ENCODE measurements around the gene TUBGCP5.

The TUBGCP5 gene

GRCh38 chr15:23073890-23074646, 34.7 kb upstream of the TUBGCP5 start (continued):
- TF ChIP-seq ZNF433 (tag by site-specific recombination; IDR thresholded peaks at IDR 0.05; ENCODE audit: low read depth): no peak
- TF ChIP-seq ZNF561 (tag by site-specific recombination; IDR thresholded peaks at IDR 0.05; ENCODE audit: borderline replicate concordance): no peak
- peak; percentile 53 for TF ChIP-seq ZNF600 (tag by site-specific recombination; IDR thresholded peaks at IDR 0.05)
- no peak for TF ChIP-seq ZNF48 (tag by site-specific recombination; IDR thresholded peaks at IDR 0.05)
- no peak for TF ChIP-seq ZNF530 (tag by site-specific recombination; IDR thresholded peaks at IDR 0.05; ENCODE audit: low read depth)
- TF ChIP-seq ZSCAN18 (tag by site-specific recombination; IDR thresholded peaks at IDR 0.05): no peak
- TF ChIP-seq ZNF549 (tag by site-specific recombination; IDR thresholded peaks at IDR 0.05): no peak
- TF ChIP-seq GLIS1 (tag by site-specific recombination; IDR thresholded peaks at IDR 0.05): 0 out of 2 replicates have a peak, but pooled peaks have one; percentile 4
- TF ChIP-seq MZF1 (tag by site-specific recombination; IDR thresholded peaks at IDR 0.05; ENCODE audit: borderline replicate concordance): peak; percentile 60; the same call in 1 of the 2 replicates
- TF ChIP-seq ZSCAN16 (tag by site-specific recombination; IDR thresholded peaks at IDR 0.05): no peak
- TF ChIP-seq KLF9 (tag by site-specific recombination; IDR thresholded peaks at IDR 0.05; ENCODE audit: low read depth): no peak
- TF ChIP-seq ZNF174 (tag by site-specific recombination; IDR thresholded peaks at IDR 0.05): no peak
- TF ChIP-seq HIC1 (tag by site-specific recombination; IDR thresholded peaks at IDR 0.05): peak; percentile 68
- no peak for TF ChIP-seq ZBTB26 (tag by site-specific recombination; optimal IDR thresholded peaks at IDR 0.05)
- no peak for TF ChIP-seq ZNF555 (tag by site-specific recombination; conservative IDR thresholded peaks at IDR 0.05)
- TF ChIP-seq ZNF747 (tag by site-specific recombination; IDR thresholded peaks at IDR 0.05): no peak
- TF ChIP-seq ZNF214 (tag by site-specific recombination; IDR thresholded peaks at IDR 0.05; ENCODE audit: borderline replicate concordance): no peak
- TF ChIP-seq ZNF26 (tag by site-specific recombination; IDR thresholded peaks at IDR 0.05): no peak
- TF ChIP-seq ZNF280C (tag by site-specific recombination; IDR thresholded peaks at IDR 0.05): no peak
- 0 out of 2 replicates have a peak, but pooled peaks have one; percentile 60 for TF ChIP-seq SCRT2 (tag by site-specific recombination; IDR thresholded peaks at IDR 0.05)
- no peak for TF ChIP-seq IKZF3 (tag by site-specific recombination; IDR thresholded peaks at IDR 0.05)
- TF ChIP-seq ZSCAN4 (tag by site-specific recombination; IDR thresholded peaks at IDR 0.05): no peak
- no peak for TF ChIP-seq MYNN (tag by site-specific recombination; IDR thresholded peaks at IDR 0.05; ENCODE audit: borderline replicate concordance)
- TF ChIP-seq ZNF391 (tag by site-specific recombination; IDR thresholded peaks at IDR 0.05; ENCODE audit: borderline replicate concordance, low read depth): no peak
- TF ChIP-seq ZBTB7A (tag by site-specific recombination; IDR thresholded peaks at IDR 0.05; ENCODE audit: low read depth): no peak
- no peak for TF ChIP-seq ZNF791 (tag by site-specific recombination; IDR thresholded peaks at IDR 0.05)
- no peak for TF ChIP-seq PATZ1 (tag by site-specific recombination; IDR thresholded peaks at IDR 0.05)
